NOMO-1 treated with DMSO at 0.1 percent for 48 hours (cell line): ENCODE measurements around the gene ZMYND12.

Experiments
- DNase-seq: peaks from one replicate; lab custom pipeline; 2025; ENCODE audit not compliant: unreplicated experiment; lab: John Stamatoyannopoulos, UW

The ZMYND12 gene

GRCh38 chr1:42442662-42443061 lies 13.2 kb downstream of the ZMYND12 start:
- DNase-seq = peak; percentile 58

- no peak for DNase-seq
Measured at GRCh38 chr1:42439940-42440339, 15.9 kb downstream of the ZMYND12 start.

GRCh38 chr1:42434340-42434739 lies 21.5 kb downstream of the ZMYND12 start:
- no peak for DNase-seq

- DNase-seq = no peak
Measured at GRCh38 chr1:42433369-42433768, 22.5 kb downstream of the ZMYND12 start.

GRCh38 chr1:42432714-42433113 lies 23.1 kb downstream of the ZMYND12 start:
- no peak for DNase-seq

GRCh38 chr1:42431514-42431913 lies 24.3 kb downstream of the ZMYND12 start:
- DNase-seq = no peak

- no peak for DNase-seq
Measured at GRCh38 chr1:42430286-42431135, 25.3 kb downstream of the ZMYND12 start.

GRCh38 chr1:42429603-42430002 lies 26.2 kb downstream of the ZMYND12 start:
- DNase-seq = no peak

GRCh38 chr1:42427240-42427639 lies 28.6 kb downstream of the ZMYND12 start:
- no peak for DNase-seq

- no peak for DNase-seq
Measured at GRCh38 chr1:42424201-42424600, 31.6 kb downstream of the ZMYND12 start.

GRCh38 chr1:42423681-42424080 lies 32.1 kb downstream of the ZMYND12 start:
- DNase-seq = no peak

GRCh38 chr1:42422737-42423136 lies 33.1 kb downstream of the ZMYND12 start:
- DNase-seq = no peak

GRCh38 chr1:42420911-42421585 lies 34.8 kb downstream of the ZMYND12 start:
- no peak for DNase-seq

- no peak for DNase-seq
Measured at GRCh38 chr1:42420121-42420520, 35.7 kb downstream of the ZMYND12 start.

- no peak for DNase-seq
Measured at GRCh38 chr1:42419126-42419821, 36.5 kb downstream of the ZMYND12 start.

GRCh38 chr1:42418516-42418915 lies 37.3 kb downstream of the ZMYND12 start:
- DNase-seq = no peak

- no peak for DNase-seq
Measured at GRCh38 chr1:42417166-42417565, 38.7 kb downstream of the ZMYND12 start.

GRCh38 chr1:42414551-42415496 lies 41.0 kb downstream of the ZMYND12 start:
- DNase-seq = no peak

GRCh38 chr1:42403880-42404400 lies 51.9 kb downstream of the ZMYND12 start:
- no peak for DNase-seq

- DNase-seq = no peak
Measured at GRCh38 chr1:42399315-42400100, 56.3 kb downstream of the ZMYND12 start.
